WTC11 (cell line): ENCODE measurements around the gene TEC. TPM values are rescaled to one million over a fixed set of nuclear protein-coding genes. Genes with fewer than 3 reads are reported as not detected.

Experiments
- ATAC-seq: fragments of 200-7000 bp; cut with Tn5 transposase; 2 replicates; pipeline ENCODE4 v1.10.0; 2021; ENCODE audit warnings: mild to moderate bottlenecking, moderate library complexity
- CTCF ChIA-PET: fragments of 300-600 bp; sonication (Branson Sonifier 250); formaldehyde crosslinking; loops from one replicate; lab custom pipeline; 2021; ENCODE audit warnings: antibody characterized with exemption; lab: Charles Lee
- POLR2A ChIA-PET: fragments of 350-600 bp; sonication (Branson Sonifier 250); formaldehyde crosslinking; loops from one replicate; lab custom pipeline; 2021; ENCODE audit warnings: antibody characterized with exemption; lab: Charles Lee
- DNase-seq: peaks from one replicate; pipeline ENCODE4 v3.0.0; 2021; ENCODE audit warnings: low spot score
- H3K27ac Mint-ChIP-seq: 2 replicates; pipeline ENCODE4 v1.8.0; 2021; ENCODE audit warnings: mixed read lengths
- H3K27me3 Mint-ChIP-seq: 2 replicates; pipeline ENCODE4 v1.8.0; 2021; ENCODE audit warnings: low read depth, mild to moderate bottlenecking, moderate library complexity, mixed read lengths
- H3K36me3 Mint-ChIP-seq: 2 replicates; pipeline ENCODE4 v1.8.0; 2021; ENCODE audit warnings: mixed read lengths
- H3K4me1 Mint-ChIP-seq: 2 replicates; pipeline ENCODE4 v1.8.0; 2022; ENCODE audit warnings: mixed read lengths
- H3K4me3 Mint-ChIP-seq: 2 replicates; pipeline ENCODE4 v1.8.0; 2021; ENCODE audit warnings: mild to moderate bottlenecking, moderate library complexity, mixed read lengths
- H3K9me3 Mint-ChIP-seq: 2 replicates; pipeline ENCODE4 v1.8.0; 2021; ENCODE audit warnings: mixed read lengths
- ATF1 ChIP-seq: sonication (generic); formaldehyde crosslinking; IDR thresholded peaks from 2 replicates; pipeline ENCODE4 v1.8.1; 2023; ENCODE audit warnings: mild to moderate bottlenecking, moderate library complexity, missing genetic modification reagents
- CREB1 ChIP-seq: sonication (generic); formaldehyde crosslinking; IDR thresholded peaks from 2 replicates; pipeline ENCODE4 v1.8.0; 2023; ENCODE audit warnings: mild to moderate bottlenecking, missing genetic modification reagents
- ETV6 ChIP-seq: sonication (generic); formaldehyde crosslinking; IDR thresholded peaks from 2 replicates; pipeline ENCODE4 v1.8.1; 2022; ENCODE audit warnings: mild to moderate bottlenecking, missing genetic modification reagents
- GABPB1 ChIP-seq: sonication (generic); formaldehyde crosslinking; IDR thresholded peaks from 2 replicates; pipeline ENCODE4 v1.8.1; 2023; ENCODE audit warnings: mild to moderate bottlenecking, missing genetic modification reagents
- GTF2I ChIP-seq: fragments of 250-450 bp; sonication (Bioruptor Pico); conservative IDR thresholded peaks from 2 replicates; pipeline ENCODE4 v1.4.0; 2021; ENCODE audit warnings: mild to moderate bottlenecking
- HMGA2 ChIP-seq: fragments of 250-450 bp; sonication (Bioruptor Pico); IDR thresholded peaks from 2 replicates; pipeline ENCODE4 v1.4.0; 2021; ENCODE audit warnings: mild to moderate bottlenecking, moderate library complexity
- JAZF1 ChIP-seq: fragments of 250-450 bp; sonication (Bioruptor Pico); IDR thresholded peaks from 2 replicates; pipeline ENCODE4 v1.9.0; 2021; ENCODE audit warnings: moderate library complexity, mild to moderate bottlenecking, inconsistent platforms
- MYBL2 ChIP-seq: sonication (generic); formaldehyde crosslinking; IDR thresholded peaks from 2 replicates; pipeline ENCODE4 v1.8.1; 2023; ENCODE audit warnings: mild to moderate bottlenecking, moderate library complexity, missing genetic modification reagents
- NR2C2 ChIP-seq: sonication (generic); formaldehyde crosslinking; IDR thresholded peaks from 2 replicates; pipeline ENCODE4 v1.8.0; 2022; ENCODE audit warnings: mild to moderate bottlenecking, missing genetic modification reagents
- SMAD4 ChIP-seq: sonication (generic); formaldehyde crosslinking; IDR thresholded peaks from 2 replicates; pipeline ENCODE4 v1.8.0; 2022; ENCODE audit warnings: mild to moderate bottlenecking, missing genetic modification reagents
- TCF7 ChIP-seq: sonication (generic); formaldehyde crosslinking; IDR thresholded peaks from 2 replicates; pipeline ENCODE4 v1.8.0; 2022; ENCODE audit warnings: mild to moderate bottlenecking, low read depth, missing genetic modification reagents, moderate library complexity
- ZBTB21 ChIP-seq: sonication (generic); formaldehyde crosslinking; IDR thresholded peaks from 2 replicates; pipeline ENCODE4 v1.8.1; 2023; ENCODE audit warnings: mild to moderate bottlenecking, missing genetic modification reagents, borderline replicate concordance
- ZNF121 ChIP-seq: sonication (generic); formaldehyde crosslinking; IDR thresholded peaks from 2 replicates; pipeline ENCODE4 v1.8.0; 2023; ENCODE audit warnings: missing genetic modification reagents
- ZNF423 ChIP-seq: fragments of 250-450 bp; sonication (Bioruptor Pico); IDR thresholded peaks from 2 replicates; pipeline ENCODE4 v2.1.2; 2022; ENCODE audit warnings: mild to moderate bottlenecking, moderate library complexity
- ZNF671 ChIP-seq: fragments of 250-450 bp; sonication (Bioruptor Pico); IDR thresholded peaks from 2 replicates; pipeline ENCODE4 v1.8.0; 2021; ENCODE audit warnings: mild to moderate bottlenecking
- total RNA-seq: library from RNA; stranded (reverse); gene quantifications from 3 replicates; pipeline ENCODE4 v1.2.3, GENCODE V29; 2021
- TF ChIP-seq, protein P1 (sequence below): fragments of 250-450 bp; sonication (Bioruptor Pico); IDR thresholded peaks from 2 replicates; pipeline ENCODE4 v1.9.0; 2021; ENCODE audit warnings: mild to moderate bottlenecking, borderline replicate concordance
- TF ChIP-seq, protein P2 (sequence below): sonication (generic); formaldehyde crosslinking; IDR thresholded peaks from 2 replicates; pipeline ENCODE4 v1.8.1; 2023; ENCODE audit warnings: mild to moderate bottlenecking, missing genetic modification reagents
- TF ChIP-seq, protein P3 (sequence below): sonication (generic); formaldehyde crosslinking; IDR thresholded peaks from 2 replicates; pipeline ENCODE4 v1.8.0; 2022; ENCODE audit warnings: mild to moderate bottlenecking, missing genetic modification reagents
- TF ChIP-seq, protein P4 (sequence below): sonication (generic); formaldehyde crosslinking; conservative IDR thresholded peaks from 2 replicates; pipeline ENCODE4 v1.8.1; 2022; ENCODE audit warnings: mild to moderate bottlenecking, missing genetic modification reagents
- TF ChIP-seq, protein P5 (sequence below): sonication (generic); formaldehyde crosslinking; IDR thresholded peaks from 2 replicates; pipeline ENCODE4 v1.8.1; 2022; ENCODE audit warnings: missing genetic modification reagents, borderline replicate concordance
- TF ChIP-seq, protein P6 (sequence below): sonication (generic); formaldehyde crosslinking; IDR thresholded peaks from 2 replicates; pipeline ENCODE4 v1.8.0; 2022; ENCODE audit warnings: missing genetic modification reagents

Gene TEC
- total RNA-seq, 1 experiment from 2014 or later = 8.8 TPM

DNA sequence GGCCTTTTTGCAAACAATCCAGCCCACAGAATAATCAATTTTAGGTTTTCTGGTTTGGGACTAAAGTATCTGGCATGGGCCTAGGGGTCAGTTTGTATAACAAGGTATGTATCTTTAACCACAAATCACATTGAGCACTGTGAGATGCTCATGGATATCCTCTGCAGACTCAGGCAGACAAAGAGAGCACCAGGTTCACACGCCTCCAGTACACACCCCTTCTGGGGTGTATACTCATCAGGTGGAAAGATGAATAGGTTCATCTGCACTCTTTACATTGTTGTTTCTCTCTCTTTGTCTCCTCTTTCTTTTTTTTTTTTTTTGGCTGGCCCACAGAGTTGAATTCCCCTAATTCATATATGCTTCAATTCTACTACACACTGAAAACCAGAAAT, 21.1 kb downstream of the TEC start (continued):
- TF ChIP-seq, protein P1, sequence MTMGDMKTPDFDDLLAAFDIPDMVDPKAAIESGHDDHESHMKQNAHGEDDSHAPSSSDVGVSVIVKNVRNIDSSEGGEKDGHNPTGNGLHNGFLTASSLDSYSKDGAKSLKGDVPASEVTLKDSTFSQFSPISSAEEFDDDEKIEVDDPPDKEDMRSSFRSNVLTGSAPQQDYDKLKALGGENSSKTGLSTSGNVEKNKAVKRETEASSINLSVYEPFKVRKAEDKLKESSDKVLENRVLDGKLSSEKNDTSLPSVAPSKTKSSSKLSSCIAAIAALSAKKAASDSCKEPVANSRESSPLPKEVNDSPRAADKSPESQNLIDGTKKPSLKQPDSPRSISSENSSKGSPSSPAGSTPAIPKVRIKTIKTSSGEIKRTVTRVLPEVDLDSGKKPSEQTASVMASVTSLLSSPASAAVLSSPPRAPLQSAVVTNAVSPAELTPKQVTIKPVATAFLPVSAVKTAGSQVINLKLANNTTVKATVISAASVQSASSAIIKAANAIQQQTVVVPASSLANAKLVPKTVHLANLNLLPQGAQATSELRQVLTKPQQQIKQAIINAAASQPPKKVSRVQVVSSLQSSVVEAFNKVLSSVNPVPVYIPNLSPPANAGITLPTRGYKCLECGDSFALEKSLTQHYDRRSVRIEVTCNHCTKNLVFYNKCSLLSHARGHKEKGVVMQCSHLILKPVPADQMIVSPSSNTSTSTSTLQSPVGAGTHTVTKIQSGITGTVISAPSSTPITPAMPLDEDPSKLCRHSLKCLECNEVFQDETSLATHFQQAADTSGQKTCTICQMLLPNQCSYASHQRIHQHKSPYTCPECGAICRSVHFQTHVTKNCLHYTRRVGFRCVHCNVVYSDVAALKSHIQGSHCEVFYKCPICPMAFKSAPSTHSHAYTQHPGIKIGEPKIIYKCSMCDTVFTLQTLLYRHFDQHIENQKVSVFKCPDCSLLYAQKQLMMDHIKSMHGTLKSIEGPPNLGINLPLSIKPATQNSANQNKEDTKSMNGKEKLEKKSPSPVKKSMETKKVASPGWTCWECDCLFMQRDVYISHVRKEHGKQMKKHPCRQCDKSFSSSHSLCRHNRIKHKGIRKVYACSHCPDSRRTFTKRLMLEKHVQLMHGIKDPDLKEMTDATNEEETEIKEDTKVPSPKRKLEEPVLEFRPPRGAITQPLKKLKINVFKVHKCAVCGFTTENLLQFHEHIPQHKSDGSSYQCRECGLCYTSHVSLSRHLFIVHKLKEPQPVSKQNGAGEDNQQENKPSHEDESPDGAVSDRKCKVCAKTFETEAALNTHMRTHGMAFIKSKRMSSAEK (CRISPR knock-in tag) = no peak
- no peak for TF ChIP-seq ATF1 (CRISPR knock-in tag)
- no peak for TF ChIP-seq NR2C2
- TF ChIP-seq, protein P2, sequence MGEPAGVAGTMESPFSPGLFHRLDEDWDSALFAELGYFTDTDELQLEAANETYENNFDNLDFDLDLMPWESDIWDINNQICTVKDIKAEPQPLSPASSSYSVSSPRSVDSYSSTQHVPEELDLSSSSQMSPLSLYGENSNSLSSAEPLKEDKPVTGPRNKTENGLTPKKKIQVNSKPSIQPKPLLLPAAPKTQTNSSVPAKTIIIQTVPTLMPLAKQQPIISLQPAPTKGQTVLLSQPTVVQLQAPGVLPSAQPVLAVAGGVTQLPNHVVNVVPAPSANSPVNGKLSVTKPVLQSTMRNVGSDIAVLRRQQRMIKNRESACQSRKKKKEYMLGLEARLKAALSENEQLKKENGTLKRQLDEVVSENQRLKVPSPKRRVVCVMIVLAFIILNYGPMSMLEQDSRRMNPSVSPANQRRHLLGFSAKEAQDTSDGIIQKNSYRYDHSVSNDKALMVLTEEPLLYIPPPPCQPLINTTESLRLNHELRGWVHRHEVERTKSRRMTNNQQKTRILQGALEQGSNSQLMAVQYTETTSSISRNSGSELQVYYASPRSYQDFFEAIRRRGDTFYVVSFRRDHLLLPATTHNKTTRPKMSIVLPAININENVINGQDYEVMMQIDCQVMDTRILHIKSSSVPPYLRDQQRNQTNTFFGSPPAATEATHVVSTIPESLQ (CRISPR knock-in tag) = no peak
- no peak for TF ChIP-seq GTF2I
- TF ChIP-seq JAZF1 (CRISPR knock-in tag) = no peak
- TF ChIP-seq MYBL2 (CRISPR knock-in tag) = no peak
- TF ChIP-seq ZBTB21 = no peak
- TF ChIP-seq, protein P3, sequence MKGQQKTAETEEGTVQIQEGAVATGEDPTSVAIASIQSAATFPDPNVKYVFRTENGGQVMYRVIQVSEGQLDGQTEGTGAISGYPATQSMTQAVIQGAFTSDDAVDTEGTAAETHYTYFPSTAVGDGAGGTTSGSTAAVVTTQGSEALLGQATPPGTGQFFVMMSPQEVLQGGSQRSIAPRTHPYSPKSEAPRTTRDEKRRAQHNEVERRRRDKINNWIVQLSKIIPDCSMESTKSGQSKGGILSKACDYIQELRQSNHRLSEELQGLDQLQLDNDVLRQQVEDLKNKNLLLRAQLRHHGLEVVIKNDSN = no peak
- TF ChIP-seq ZNF671 (CRISPR knock-in tag) = no peak
- TF ChIP-seq CREB1 (CRISPR knock-in tag) = no peak

DNA sequence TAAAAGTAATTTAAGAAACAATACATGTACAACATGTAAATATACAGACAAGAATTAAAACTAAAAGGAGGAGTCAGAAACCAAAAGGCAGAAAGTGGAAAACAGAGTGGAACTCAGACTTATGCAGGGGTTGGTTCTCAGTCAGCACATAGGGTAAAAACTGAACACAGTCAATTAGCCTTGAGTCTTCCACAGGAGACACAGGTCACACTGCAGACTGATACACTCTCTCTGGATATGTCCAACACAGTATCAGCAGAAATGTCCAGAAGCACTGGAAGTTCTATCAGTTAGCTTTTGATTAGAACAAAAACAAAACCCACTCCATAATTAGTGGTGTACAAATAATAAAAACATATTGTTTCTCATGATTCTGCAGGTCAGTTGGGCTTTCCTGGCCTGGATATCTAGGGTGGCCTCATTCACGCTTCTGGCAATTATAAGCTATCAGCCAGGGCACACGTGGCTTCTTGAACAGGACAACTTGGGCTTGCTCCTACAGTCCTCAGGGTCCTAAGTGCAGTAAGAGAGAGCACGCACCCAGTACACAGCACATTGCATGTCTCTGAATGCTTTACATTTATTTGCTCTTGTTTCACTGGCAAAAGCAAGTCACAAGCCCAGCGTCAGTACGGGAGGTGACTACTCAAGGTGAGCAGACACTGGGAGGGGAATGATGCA, 21.6 kb downstream of the TEC start:
- peaks cover 8% of the 10 kb centered on the region; the same call in 1 of the 2 replicates for H3K9me3 Mint-ChIP-seq
- TF ChIP-seq ATF1 (CRISPR knock-in tag) = no peak
- TF ChIP-seq SMAD4 (CRISPR knock-in tag) = no peak
- TF ChIP-seq NR2C2 = no peak
- no peak for TF ChIP-seq TCF7 (CRISPR knock-in tag)
- no peak for TF ChIP-seq ZBTB21
- H3K27ac Mint-ChIP-seq = no peak overlapping the region
- DNase-seq (no peak), ATAC-seq (no peak)
- no peaks in the 10 kb centered on the region for H3K27me3 Mint-ChIP-seq
- H3K4me1 Mint-ChIP-seq = peaks cover 18% of the 10 kb centered on the region
- ChIA-PET CTCF (no interaction called here), POLR2A (no interaction called here)
- no peak overlapping the region for H3K4me3 Mint-ChIP-seq
- H3K36me3 Mint-ChIP-seq = peaks cover 8% of the 10 kb centered on the region

DNA sequence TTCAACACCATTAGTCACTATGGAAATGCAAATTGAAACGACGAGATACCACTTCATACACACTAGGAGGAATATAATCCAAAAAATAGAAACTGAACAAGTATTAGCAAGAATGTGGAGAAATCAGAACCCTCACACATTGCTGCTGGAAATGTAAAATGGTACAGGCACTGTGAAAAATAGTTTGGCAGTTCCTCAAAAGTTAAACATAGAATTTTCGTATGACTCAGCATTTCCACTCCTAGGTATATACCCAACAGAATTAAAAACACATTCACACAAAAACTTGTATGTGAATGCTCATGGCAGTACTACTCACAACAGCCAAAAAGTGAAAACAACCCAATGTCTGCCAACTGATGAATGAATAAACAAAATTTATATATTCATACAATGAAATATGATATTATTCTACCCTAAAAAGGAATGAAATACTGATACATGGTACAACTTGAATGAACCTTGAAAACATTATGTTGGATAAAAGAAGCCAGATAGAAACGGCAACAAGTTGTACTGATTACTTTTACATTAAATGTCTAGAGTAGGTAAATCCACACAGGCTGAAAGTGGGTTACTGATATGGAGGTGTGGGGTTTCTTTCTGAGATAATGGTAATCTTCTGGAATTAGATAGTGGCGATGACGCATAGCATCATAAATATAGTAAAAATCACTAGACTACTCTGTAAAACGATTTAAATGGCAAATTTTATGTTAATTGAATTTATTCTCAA, 22.3 kb downstream of the TEC start:
- ATAC-seq = no peak
- H3K27ac Mint-ChIP-seq = no peak overlapping the region
- DNase-seq = no peak
- no peak for TF ChIP-seq GABPB1 (CRISPR knock-in tag)
- no peak for TF ChIP-seq ZNF423 (CRISPR knock-in tag)
- TF ChIP-seq ETV6 = no peak
- no peak for TF ChIP-seq ZNF121 (CRISPR knock-in tag)
- TF ChIP-seq, protein P4, sequence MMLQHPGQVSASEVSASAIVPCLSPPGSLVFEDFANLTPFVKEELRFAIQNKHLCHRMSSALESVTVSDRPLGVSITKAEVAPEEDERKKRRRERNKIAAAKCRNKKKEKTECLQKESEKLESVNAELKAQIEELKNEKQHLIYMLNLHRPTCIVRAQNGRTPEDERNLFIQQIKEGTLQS (CRISPR knock-in tag) = no peak
- TF ChIP-seq, protein P5, sequence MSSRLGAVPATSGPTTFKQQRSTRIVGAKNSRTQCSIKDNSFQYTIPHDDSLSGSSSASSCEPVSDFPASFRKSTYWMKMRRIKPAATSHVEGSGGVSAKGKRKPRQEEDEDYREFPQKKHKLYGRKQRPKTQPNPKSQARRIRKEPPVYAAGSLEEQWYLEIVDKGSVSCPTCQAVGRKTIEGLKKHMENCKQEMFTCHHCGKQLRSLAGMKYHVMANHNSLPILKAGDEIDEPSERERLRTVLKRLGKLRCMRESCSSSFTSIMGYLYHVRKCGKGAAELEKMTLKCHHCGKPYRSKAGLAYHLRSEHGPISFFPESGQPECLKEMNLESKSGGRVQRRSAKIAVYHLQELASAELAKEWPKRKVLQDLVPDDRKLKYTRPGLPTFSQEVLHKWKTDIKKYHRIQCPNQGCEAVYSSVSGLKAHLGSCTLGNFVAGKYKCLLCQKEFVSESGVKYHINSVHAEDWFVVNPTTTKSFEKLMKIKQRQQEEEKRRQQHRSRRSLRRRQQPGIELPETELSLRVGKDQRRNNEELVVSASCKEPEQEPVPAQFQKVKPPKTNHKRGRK (CRISPR knock-in tag) = no peak
- no peak for TF ChIP-seq HMGA2
- TF ChIP-seq, protein P6, sequence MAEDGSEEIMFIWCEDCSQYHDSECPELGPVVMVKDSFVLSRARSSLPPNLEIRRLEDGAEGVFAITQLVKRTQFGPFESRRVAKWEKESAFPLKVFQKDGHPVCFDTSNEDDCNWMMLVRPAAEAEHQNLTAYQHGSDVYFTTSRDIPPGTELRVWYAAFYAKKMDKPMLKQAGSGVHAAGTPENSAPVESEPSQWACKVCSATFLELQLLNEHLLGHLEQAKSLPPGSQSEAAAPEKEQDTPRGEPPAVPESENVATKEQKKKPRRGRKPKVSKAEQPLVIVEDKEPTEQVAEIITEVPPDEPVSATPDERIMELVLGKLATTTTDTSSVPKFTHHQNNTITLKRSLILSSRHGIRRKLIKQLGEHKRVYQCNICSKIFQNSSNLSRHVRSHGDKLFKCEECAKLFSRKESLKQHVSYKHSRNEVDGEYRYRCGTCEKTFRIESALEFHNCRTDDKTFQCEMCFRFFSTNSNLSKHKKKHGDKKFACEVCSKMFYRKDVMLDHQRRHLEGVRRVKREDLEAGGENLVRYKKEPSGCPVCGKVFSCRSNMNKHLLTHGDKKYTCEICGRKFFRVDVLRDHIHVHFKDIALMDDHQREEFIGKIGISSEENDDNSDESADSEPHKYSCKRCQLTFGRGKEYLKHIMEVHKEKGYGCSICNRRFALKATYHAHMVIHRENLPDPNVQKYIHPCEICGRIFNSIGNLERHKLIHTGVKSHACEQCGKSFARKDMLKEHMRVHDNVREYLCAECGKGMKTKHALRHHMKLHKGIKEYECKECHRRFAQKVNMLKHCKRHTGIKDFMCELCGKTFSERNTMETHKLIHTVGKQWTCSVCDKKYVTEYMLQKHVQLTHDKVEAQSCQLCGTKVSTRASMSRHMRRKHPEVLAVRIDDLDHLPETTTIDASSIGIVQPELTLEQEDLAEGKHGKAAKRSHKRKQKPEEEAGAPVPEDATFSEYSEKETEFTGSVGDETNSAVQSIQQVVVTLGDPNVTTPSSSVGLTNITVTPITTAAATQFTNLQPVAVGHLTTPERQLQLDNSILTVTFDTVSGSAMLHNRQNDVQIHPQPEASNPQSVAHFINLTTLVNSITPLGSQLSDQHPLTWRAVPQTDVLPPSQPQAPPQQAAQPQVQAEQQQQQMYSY (CRISPR knock-in tag) = no peak

More for the DNA sequence above, 22.3 kb downstream of the TEC start:
- CTCF ChIA-PET = no interaction called here
- POLR2A ChIA-PET = no interaction called here
- no peak overlapping the region for H3K4me3 Mint-ChIP-seq
- H3K27me3 Mint-ChIP-seq = no peaks in the 10 kb centered on the region
- H3K9me3 Mint-ChIP-seq = peaks cover 8% of the 10 kb centered on the region; the same call in 1 of the 2 replicates
- H3K36me3 Mint-ChIP-seq = peaks cover 8% of the 10 kb centered on the region
- peaks cover 18% of the 10 kb centered on the region for H3K4me1 Mint-ChIP-seq
